Aorta (tissue), 5 donors: Measurements from ENCODE around the gene DLG3. TPM values are rescaled to one million over a fixed set of nuclear protein-coding genes. Genes with fewer than 3 reads are reported as not detected.
"Not testable (repeated sequence)": the region's sequence is repeated elsewhere in the genome, so short reads cannot be mapped to it uniquely, and the experiment has no call there.

Experiments
- ATAC-seq: fragments of 200-7000 bp; cut with Tn5 transposase; one replicate; pipeline ENCODE4 v1.9.1; 2022; ENCODE audit warnings: moderate library complexity; ENCODE audit not compliant: low FRiP score
- DNase-seq, 2 donors: peaks; one replicate each; pipeline ENCODE4 v3.0.0-alpha.2; 2020
- H3K27ac ChIP-seq, 2 donors: one replicate each; pipeline ENCODE4 v1.5.1; 2013; ENCODE audit warnings: low read length in 2 of 2, mild to moderate bottlenecking in 2 of 2, moderate library complexity in 2 of 2, control low read depth in 1 of 2, inconsistent platforms in 1 of 2, low read depth in 1 of 2
- H3K27me3 ChIP-seq, 2 donors: one replicate each; pipeline ENCODE4 v1.6.1; 2013; ENCODE audit warnings: control low read depth in 1 of 2, low read length in 1 of 2, mild to moderate bottlenecking in 1 of 2, moderate library complexity in 1 of 2; ENCODE audit not compliant: insufficient read depth in 2 of 2, control insufficient read depth in 1 of 2
- H3K36me3 ChIP-seq, 2 donors: one replicate each; pipeline ENCODE4 v1.6.1; 2013; ENCODE audit warnings: control low read depth in 1 of 2, low read length in 1 of 2, mild to moderate bottlenecking in 1 of 2; ENCODE audit not compliant: insufficient read depth in 2 of 2, control insufficient read depth in 1 of 2
- H3K4me1 ChIP-seq, 2 donors: one replicate each; pipeline ENCODE4 v1.6.1; 2013; ENCODE audit warnings: low read length in 2 of 2, control low read depth in 1 of 2, mild to moderate bottlenecking in 1 of 2, moderate library complexity in 1 of 2; ENCODE audit not compliant: insufficient read depth in 2 of 2, control insufficient read depth in 1 of 2
- H3K4me3 ChIP-seq, 2 donors: one replicate each; pipeline ENCODE4 v1.5.1; 2013; ENCODE audit warnings: low read length in 2 of 2, control low read depth in 1 of 2, mild to moderate bottlenecking in 1 of 2
- H3K9me3 ChIP-seq: one replicate; pipeline ENCODE4 v1.6.1; 2013; ENCODE audit warnings: mild to moderate bottlenecking, low read length; ENCODE audit not compliant: control insufficient read depth
- WGBS, 2 donors: extraction: QIAGEN DNeasy Blood & Tissue Kit; methylation state at CpG; one replicate each; pipeline ENCODE4 v1.1.7; 2013; 5-methylcytosine and 5-hydroxymethylcytosine counted together
- intact Hi-C, 2 donors: fragments of 100-400 bp; cut with DNase I; formaldehyde crosslinking; loops; one replicate each; pipeline versions ENCODE4 v1.14.2 to v1.15.0; 2022
- polyA plus RNA-seq, 2 donors: library from polyadenylated mRNA; stranded (reverse); fragments of 200-250 nt; gene quantifications; one replicate each; pipeline ENCODE4 v1.2.3, GENCODE V29; 2013
- total RNA-seq, 2 donors: library from RNA; stranded (reverse); fragmentation: NEBNext Ultra II Directional; extraction: Animal tissue kit (Norgen Biotek cat#: 25700); gene quantifications; one replicate each; pipeline ENCODE4 v1.2.1, GENCODE V29; 2021
- donor health status: healthy with polysubstance abuse.
- donor health status: Bipolar disorder and iron deficiency.
- donor health status: DM: no; HTN: no; CAD: no.
- donor health status: DM: no; HTN: no; CAD: no.
- donor health status: DM: yes; HTN: yes; CAD: no.

DLG3 gene
- total and polyA plus RNA-seq, 4 donors: 16.1 to 22.8 (median 19.8) TPM

GRCh38 chrX:70515270-70515669, 70.6 kb downstream of the DLG3 start:
- ATAC-seq, H3K9me3 ChIP-seq, H3K27me3 ChIP-seq, H3K27ac ChIP-seq, DNase-seq, H3K4me1 ChIP-seq, H3K36me3 ChIP-seq, H3K4me3 ChIP-seq, intact Hi-C loops: not testable (repeated sequence)
- 90 to 92% methylated on average over 4 of the region's 4 CpGs for WGBS, 2 donors

DNA sequence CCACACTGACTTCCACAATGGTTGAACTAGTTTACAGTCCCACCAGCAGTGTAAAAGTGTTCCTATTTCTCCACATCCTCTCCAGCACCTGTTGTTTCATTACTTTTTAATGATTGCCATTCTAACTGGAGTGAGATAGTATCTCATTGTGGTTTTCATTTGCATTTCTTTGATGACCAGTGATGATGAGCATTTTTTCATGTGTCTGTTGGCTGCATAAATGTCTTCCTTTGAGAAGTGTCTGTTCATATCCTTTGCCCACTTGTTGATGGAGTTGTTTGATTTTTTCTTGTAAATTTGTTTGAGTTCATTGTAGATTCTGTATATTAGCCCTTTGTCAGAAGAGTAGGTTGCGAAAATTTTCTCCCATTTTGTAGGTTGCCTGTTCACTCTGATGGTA, 71.1 kb downstream of the DLG3 start:
- H3K4me3 ChIP-seq, ATAC-seq, H3K9me3 ChIP-seq, H3K4me1 ChIP-seq, DNase-seq, intact Hi-C loops, H3K36me3 ChIP-seq, H3K27me3 ChIP-seq, H3K27ac ChIP-seq: not testable (repeated sequence)
- WGBS, 2 donors: 83 to 95% methylated on average over 1 of the region's 1 CpG

GRCh38 chrX:70525733-70526132, 81.1 kb downstream of the DLG3 start:
- DNase-seq (no peak), ATAC-seq (no peak)
- intact Hi-C loops: no loop called here
- Histone ChIP-seq H3K36me3 (no peaks in the 10 kb centered on the region), H3K4me3 (no peak overlapping the region), H3K27me3 (no peaks in the 10 kb centered on the region), H3K9me3 (no peaks in the 10 kb centered on the region), H3K27ac (no peak overlapping the region), H3K4me1 (no peaks in the 10 kb centered on the region)
- 64 to 70% methylated on average over 8 of the region's 8 CpGs for WGBS, 2 donors

- DNase-seq (no peak), ATAC-seq (no peak)
- intact Hi-C loops: no loop called here
- no peaks in the 10 kb centered on the region for H3K9me3 ChIP-seq
- H3K27me3 ChIP-seq: no peaks in the 10 kb centered on the region
- H3K36me3 ChIP-seq: no peaks in the 10 kb centered on the region
- H3K4me3 ChIP-seq: no peak overlapping the region
- no peaks in the 10 kb centered on the region for H3K4me1 ChIP-seq
- no peak overlapping the region for H3K27ac ChIP-seq
Measured at GRCh38 chrX:70527053-70527452, 82.4 kb downstream of the DLG3 start.

- H3K27ac ChIP-seq: no peak overlapping the region
- no peak for DNase-seq
- no peaks in the 10 kb centered on the region for H3K9me3 ChIP-seq
- no peaks in the 10 kb centered on the region for H3K27me3 ChIP-seq
- H3K4me1 ChIP-seq: no peaks in the 10 kb centered on the region
- intact Hi-C loops: no loop called here
- WGBS, 2 donors: 56 to 73% methylated on average over 3 of the region's 3 CpGs
- no peak for ATAC-seq
- no peak overlapping the region for H3K4me3 ChIP-seq
- H3K36me3 ChIP-seq: no peaks in the 10 kb centered on the region
Measured at GRCh38 chrX:70527610-70528345, 83.1 kb downstream of the DLG3 start.

DNA sequence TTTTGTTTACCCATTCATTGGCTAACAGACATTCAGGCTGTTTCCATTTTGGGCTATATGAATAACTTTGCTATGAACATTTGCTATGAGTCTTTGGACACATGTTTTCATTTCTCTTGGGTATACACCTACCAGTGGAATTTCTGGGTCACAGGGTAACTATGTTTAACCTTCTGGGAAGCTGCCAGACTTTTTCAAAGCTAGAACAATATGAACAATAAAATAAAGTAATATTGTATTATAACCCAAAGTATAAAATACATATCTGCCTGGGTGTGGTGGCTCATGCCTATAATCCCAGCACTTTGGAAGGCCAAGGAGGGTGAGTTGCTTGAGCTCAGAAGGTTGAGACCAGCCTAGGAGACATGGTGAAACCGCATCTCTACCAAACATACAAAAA, 90.6 kb downstream of the DLG3 start:
- ATAC-seq (no peak), DNase-seq (no peak)
- H3K4me1 ChIP-seq: no peaks in the 10 kb centered on the region
- no peaks in the 10 kb centered on the region for H3K9me3 ChIP-seq
- no peaks in the 10 kb centered on the region for H3K27me3 ChIP-seq
- 61 to 89% methylated on average over 1 of the region's 1 CpG for WGBS, 2 donors
- no peaks in the 10 kb centered on the region for H3K36me3 ChIP-seq
- intact Hi-C loops: no loop called here
- H3K27ac ChIP-seq: no peak overlapping the region
- no peak overlapping the region for H3K4me3 ChIP-seq

GRCh38 chrX:70549429-70549828, 104.8 kb downstream of the DLG3 start:
- ATAC-seq: no peak
- Histone ChIP-seq H3K36me3 (no peaks in the 10 kb centered on the region), H3K4me3 (no peak overlapping the region), H3K9me3 (no peaks in the 10 kb centered on the region), H3K4me1 (no peaks in the 10 kb centered on the region), H3K27ac (no peak overlapping the region), H3K27me3 (no peaks in the 10 kb centered on the region)
- 84 to 87% methylated on average over 3 of the region's 3 CpGs for WGBS, 2 donors
- no peak for DNase-seq
- intact Hi-C loops: no loop called here

DNA sequence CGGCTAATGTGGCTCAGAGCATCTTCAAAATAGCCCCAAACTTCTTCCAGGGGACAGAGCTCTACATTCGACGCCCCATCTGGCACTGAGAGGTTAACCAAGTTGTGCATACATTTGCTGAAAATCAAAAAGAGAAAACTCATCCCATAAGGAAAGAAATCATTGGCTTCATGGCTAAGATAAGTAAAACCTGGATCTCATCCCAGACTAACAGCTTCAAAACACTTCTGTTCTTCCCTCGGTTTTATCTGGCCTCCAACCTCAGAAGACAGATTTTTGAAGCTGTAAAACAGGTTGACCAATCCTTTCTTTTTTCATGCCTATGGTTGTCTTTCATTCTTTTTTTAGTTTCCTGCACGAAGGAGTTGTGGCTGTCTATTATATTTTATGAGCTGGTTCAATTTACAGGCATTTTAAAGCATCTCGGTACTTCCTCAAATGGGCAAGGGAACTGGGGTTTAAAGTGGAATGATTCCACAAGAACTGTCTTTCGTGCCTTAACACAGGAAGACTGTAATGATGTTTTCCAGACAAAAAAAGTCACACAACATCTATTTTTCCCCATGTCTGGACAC, 107.6 kb downstream of the DLG3 start:
- WGBS, 2 donors: 45 to 50% methylated on average over 7 of the region's 7 CpGs
- Histone ChIP-seq H3K36me3 (no peaks in the 10 kb centered on the region), H3K4me3 (no peak overlapping the region), H3K27ac (no peak overlapping the region), H3K9me3 (no peaks in the 10 kb centered on the region), H3K4me1 (no peaks in the 10 kb centered on the region), H3K27me3 (no peaks in the 10 kb centered on the region)
- intact Hi-C loops: loop anchor here (2.0 to 5.0 kb wide), 2 partner anchors 97 to 100 kb away; no protein-coding TSS in a partner anchor
- DNase-seq (no peak), ATAC-seq (no peak)

GRCh38 chrX:70553516-70553915, 108.9 kb downstream of the DLG3 start:
- Histone ChIP-seq H3K27ac (no peak overlapping the region), H3K9me3 (no peaks in the 10 kb centered on the region), H3K36me3 (no peaks in the 10 kb centered on the region), H3K4me1 (no peaks in the 10 kb centered on the region), H3K4me3 (no peak overlapping the region), H3K27me3 (no peaks in the 10 kb centered on the region)
- ATAC-seq (no peak), DNase-seq (no peak)
- WGBS, 2 donors: 64 to 92% methylated on average over 1 of the region's 1 CpG
- intact Hi-C loops: loop anchor here (2.0 to 5.0 kb wide), 2 partner anchors 99 to 101 kb away; no protein-coding TSS in a partner anchor
